Endothelial cell of umbilical vein (primary cell): ENCODE measurements around the gene SNAPC4. TPM values are rescaled to one million over a fixed set of nuclear protein-coding genes. Genes with fewer than 3 reads are reported as not detected.
"Not testable (repeated sequence)": the region's sequence is repeated elsewhere in the genome, so short reads cannot be mapped to it uniquely, and the experiment has no call there.

Source experiments
- BruUV-seq: library from RNA; stranded (reverse); fragments of 400-500 nt; replicated peaks from 2 replicates; lab custom pipeline; 2021; lab: Mats Ljungman, UMichigan
- CTCF ChIA-PET: fragments of 300-600, 350-600 bp; sonication (Branson Sonifier 250); formaldehyde crosslinking; loops from one replicate; lab custom pipeline; 2021; ENCODE audit warnings: antibody characterized with exemption, inconsistent platforms; lab: Charles Lee
- POLR2A ChIA-PET: fragments of 300-600, 350-600 bp; sonication (Branson Sonifier 250); formaldehyde crosslinking; loops from one replicate; lab custom pipeline; 2021; ENCODE audit warnings: antibody characterized with exemption, inconsistent platforms; lab: Charles Lee
- DNase-seq: peaks from one replicate; pipeline ENCODE4 v3.0.0-alpha.2; 2011; ENCODE audit warnings: low read depth, low spot score
- FAIRE-seq: peaks from 2 replicates; lab custom pipeline; 2011; peaks lifted over from hg19 to GRCh38; lab: Jason Lieb, UNC
- H2AFZ ChIP-seq: 2 replicates; pipeline ENCODE4 v1.6.0; 2012; ENCODE audit warnings: low read depth, low read length, control low read depth, inconsistent platforms
- H3K27ac ChIP-seq: 2 replicates; pipeline ENCODE4 v1.5.1; 2011; ENCODE audit warnings: low read depth, mild to moderate bottlenecking, control low read depth, low read length, moderate library complexity; ENCODE audit not compliant: insufficient read depth
- H3K27me3 ChIP-seq, 2 experiments: 2 replicates each; pipeline versions ENCODE4 v1.6.0 to v1.6.1; 2011; ENCODE audit warnings: low read length in 2 of 2, mixed read lengths in 1 of 2; ENCODE audit not compliant: control insufficient read depth in 2 of 2, insufficient read depth in 2 of 2
- H3K36me3 ChIP-seq, 2 experiments: 2 replicates in 1 of 2; 3 replicates in 1 of 2; pipeline ENCODE4 v1.5.1; 2011; ENCODE audit warnings: low read length in 2 of 2, mild to moderate bottlenecking in 1 of 2, moderate library complexity in 1 of 2; ENCODE audit not compliant: control insufficient read depth in 2 of 2, insufficient read depth in 2 of 2; ENCODE audit errors: extremely low read depth in 1 of 2
- H3K4me1 ChIP-seq: 3 replicates; pipeline ENCODE4 v1.5.1; 2011; ENCODE audit warnings: mild to moderate bottlenecking, low read length; ENCODE audit not compliant: control insufficient read depth, insufficient read depth; ENCODE audit errors: extremely low read depth
- H3K4me2 ChIP-seq: 2 replicates; pipeline ENCODE4 v1.6.1; 2011; ENCODE audit warnings: low read length, control low read depth, mixed read lengths; ENCODE audit not compliant: insufficient read depth
- H3K4me3 ChIP-seq, 3 experiments: fragments of 200-600 bp in 1 of 3; sonication (generic), shearing (Covaris generic) in 1 of 3; replicated peaks in 1 of 3; 2 replicates each; pipeline ENCODE4 v1.5.1; 2011 to 2016; ENCODE audit warnings: control low read depth in 3 of 3, low read length in 3 of 3, mild to moderate bottlenecking in 2 of 3, inconsistent platforms in 1 of 3, low read depth in 1 of 3, moderate library complexity in 1 of 3; ENCODE audit not compliant: insufficient read depth in 1 of 3
- H3K79me2 ChIP-seq: 2 replicates; pipeline ENCODE4 v1.6.0; 2012; ENCODE audit warnings: low read length, inconsistent platforms; ENCODE audit not compliant: control insufficient read depth, insufficient read depth
- H3K9ac ChIP-seq: replicated peaks from 2 replicates; pipeline ENCODE3; 2011; ENCODE audit warnings: low read length, control low read depth; ENCODE audit not compliant: insufficient read depth; ENCODE audit errors: extremely low read depth
- H3K9me1 ChIP-seq: replicated peaks from 3 replicates; pipeline ENCODE4 v1.6.0; 2011; ENCODE audit warnings: mild to moderate bottlenecking, low read length; ENCODE audit not compliant: control insufficient read depth, insufficient read depth; ENCODE audit errors: extremely low read depth
- H3K9me3 ChIP-seq: replicated peaks from 2 replicates; pipeline ENCODE4 v1.5.1; 2012; ENCODE audit warnings: low read length, inconsistent platforms; ENCODE audit not compliant: control insufficient read depth, insufficient read depth
- H4K20me1 ChIP-seq: replicated peaks from 2 replicates; pipeline ENCODE3; 2011; ENCODE audit warnings: mild to moderate bottlenecking, low read length; ENCODE audit not compliant: control insufficient read depth, insufficient read depth; ENCODE audit errors: extremely low read depth
- EZH2 ChIP-seq: IDR thresholded peaks from 2 replicates; pipeline ENCODE4 v1.6.1; 2012; ENCODE audit warnings: borderline replicate concordance, low read depth, mild to moderate bottlenecking, moderate library complexity, low read length, inconsistent platforms; ENCODE audit not compliant: severe bottlenecking
- GATA2 ChIP-seq: IDR thresholded peaks from 2 replicates; pipeline ENCODE4 v1.7.0; 2011; ENCODE audit warnings: low read depth, mild to moderate bottlenecking, moderate library complexity, mixed read lengths, low read length; ENCODE audit not compliant: insufficient read length, insufficient read depth
- JUN ChIP-seq: IDR thresholded peaks from 2 replicates; pipeline ENCODE4 v1.6.1; 2011; ENCODE audit warnings: borderline replicate concordance, low read depth; ENCODE audit not compliant: insufficient read length, insufficient read depth
- POLR2AphosphoS5 ChIP-seq: IDR thresholded peaks from 2 replicates; pipeline ENCODE4 v1.6.1; 2012; ENCODE audit warnings: low read depth, mild to moderate bottlenecking, control low read depth, low read length, moderate library complexity; ENCODE audit not compliant: insufficient read depth
- dilution Hi-C: fragments of 300-500 bp; cut with MboI; formaldehyde crosslinking; loops from one replicate; pipeline ENCODE4 v1.15.0; 2019; ENCODE audit warnings: low sequenced_read_pairs; ENCODE audit not compliant: extremely low pct_ligation_motif_present
- intact Hi-C: fragments of 100-400 bp; cut with micrococcal nuclease; formaldehyde crosslinking; loops from one replicate; pipeline ENCODE4 v1.10.0; 2022
- polyA plus RNA-seq, 4 experiments: library from polyadenylated mRNA; depleted of rRNA in 3 of 4; stranded (reverse) in 3 of 4; unstranded in 1 of 4; fragments of >200 nt; gene quantifications; 2 replicates each; pipeline versions ENCODE4 v1.2.1 to v1.2.3, GENCODE V29; 2011 to 2012; ENCODE audit warnings: missing spikeins in 1 of 4
- total RNA-seq: library from RNA; stranded (reverse); gene quantifications from 2 replicates; pipeline ENCODE4 v1.2.3, GENCODE V29; 2021

The SNAPC4 gene
- total and polyA plus RNA-seq, 2 donors (not counting 3 experiments of a cell fraction or from before 2014, with no cell fraction given): 6.7 to 17.5 TPM

GRCh38 chr9:136351868-136352267 lies 48.1 kb downstream of the SNAPC4 start:
- POLR2A ChIA-PET, DNase-seq, H3K9me3 ChIP-seq, H3K36me3 ChIP-seq, H3K9ac ChIP-seq, BruUV-seq, H3K27ac ChIP-seq, dilution Hi-C loops, H2AFZ ChIP-seq, H3K79me2 ChIP-seq, CTCF ChIA-PET, intact Hi-C loops, FAIRE-seq, H3K4me1 ChIP-seq, H3K4me2 ChIP-seq, H3K27me3 ChIP-seq, H3K9me1 ChIP-seq, H4K20me1 ChIP-seq, H3K4me3 ChIP-seq: not testable (repeated sequence)

- DNase-seq: no peak
- POLR2A ChIA-PET: no interaction called here
- intact Hi-C loops (no loop called here), dilution Hi-C loops (no loop called here)
- CTCF ChIA-PET: no interaction called here
- Histone ChIP-seq H2AFZ (no peak overlapping the region), H3K27ac (no peak overlapping the region), H3K36me3 (no peaks in the 10 kb centered on the region), H3K27me3 (no peaks in the 10 kb centered on the region), H3K9me1 (no peaks in the 10 kb centered on the region), H3K4me1 (no peaks in the 10 kb centered on the region), H3K79me2 (no peaks in the 10 kb centered on the region), H3K9me3 (no peaks in the 10 kb centered on the region), H3K9ac (no peak overlapping the region), H3K4me2 (no peak overlapping the region), H3K4me3 (no peak overlapping the region), H4K20me1 (no peaks in the 10 kb centered on the region)
- no TSS peak for BruUV-seq
- FAIRE-seq: no peak
- TF ChIP-seq JUN (no peak), GATA2 (no peak), EZH2 (no peak), POLR2AphosphoS5 (peak; percentile 12)
These were observed 48.6 kb downstream of the SNAPC4 start for GRCh38 chr9:136351252-136351800.

Other genes with a start within 250 kb of the SNAPC4 start
- not detected in 2 replicates for gene LHX3, start 195.0 kb downstream of the SNAPC4 start, total RNA-seq
- not detected in 2 replicates for gene LHX3, start 195.0 kb downstream of the SNAPC4 start, polyA plus RNA-seq
- 20.9 and 23.4 TPM in 2 replicates for gene QSOX2, start 154.4 kb downstream of the SNAPC4 start, total RNA-seq
- gene QSOX2, start 154.4 kb downstream of the SNAPC4 start, polyA plus RNA-seq: 14.5 and 16.4 TPM in 2 replicates
- gene CCDC187, start 96.1 kb downstream of the SNAPC4 start, total RNA-seq: not detected in 2 replicates
- not detected in 2 replicates for gene CCDC187, start 96.1 kb downstream of the SNAPC4 start, polyA plus RNA-seq
- gene GPSM1, start 72.6 kb downstream of the SNAPC4 start, total RNA-seq: 42.8 and 47.1 TPM in 2 replicates
- 34.6 and 40.3 TPM in 2 replicates for gene GPSM1, start 72.6 kb downstream of the SNAPC4 start, polyA plus RNA-seq
- gene DNLZ, start 36.4 kb downstream of the SNAPC4 start, total RNA-seq: 26.9 and 27.5 TPM in 2 replicates
- gene DNLZ, start 36.4 kb downstream of the SNAPC4 start, polyA plus RNA-seq: 23.0 and 38.4 TPM in 2 replicates
- 0.16 and 0.71 TPM in 2 replicates for gene CARD9, start 26.5 kb downstream of the SNAPC4 start, total RNA-seq
- gene CARD9, start 26.5 kb downstream of the SNAPC4 start, polyA plus RNA-seq: 0.19 and 0.22 TPM in 2 replicates
- gene ENTR1, start 10.4 kb upstream of the SNAPC4 start, total RNA-seq: 47.3 and 61.6 TPM in 2 replicates
- 32.4 and 36.0 TPM in 2 replicates for gene ENTR1, start 10.4 kb upstream of the SNAPC4 start, polyA plus RNA-seq
- gene PMPCA, start 10.5 kb upstream of the SNAPC4 start, total RNA-seq: 75.3 and 77.2 TPM in 2 replicates
- 66.7 and 69.0 TPM in 2 replicates for gene PMPCA, start 10.5 kb upstream of the SNAPC4 start, polyA plus RNA-seq
- 22.9 and 24.5 TPM in 2 replicates for gene INPP5E, start 39.7 kb upstream of the SNAPC4 start, total RNA-seq
- 15.0 and 17.1 TPM in 2 replicates for gene INPP5E, start 39.7 kb upstream of the SNAPC4 start, polyA plus RNA-seq
- gene SEC16A, start 82.9 kb upstream of the SNAPC4 start, total RNA-seq: 76.7 and 80.6 TPM in 2 replicates
- 33.5 and 34.5 TPM in 2 replicates for gene SEC16A, start 82.9 kb upstream of the SNAPC4 start, polyA plus RNA-seq
- 153 and 161 TPM in 2 replicates for gene NOTCH1, start 145.9 kb upstream of the SNAPC4 start, total RNA-seq
- gene NOTCH1, start 145.9 kb upstream of the SNAPC4 start, polyA plus RNA-seq: 27.0 and 31.7 TPM in 2 replicates